Prostate gland (tissue), 2 donors: Measurements from ENCODE around the gene MSANTD3.
"Not testable (repeated sequence)": the region's sequence is repeated elsewhere in the genome, so short reads cannot be mapped to it uniquely, and the experiment has no call there.

Experiments used
- POLR2A ChIP-seq: fragments of 450-650 bp; IDR thresholded peaks from one replicate; pipeline ENCODE4 v1.6.1; 2016; ENCODE audit warnings: antibody characterized with exemption, mild to moderate bottlenecking
- TF ChIP-seq, protein P1 (sequence below), 4 experiments: fragments of 200-600 bp in 2 of 4; fragments of 450-650 bp in 2 of 4; sonication (generic) in 2 of 4; IDR thresholded peaks; 1 replicate in 3 of 4; 2 replicates in 1 of 4; pipeline ENCODE4 v1.5.1; 2016 to 2019; ENCODE audit warnings: antibody characterized with exemption in 4 of 4, mild to moderate bottlenecking in 2 of 4, moderate library complexity in 2 of 4

DNA sequence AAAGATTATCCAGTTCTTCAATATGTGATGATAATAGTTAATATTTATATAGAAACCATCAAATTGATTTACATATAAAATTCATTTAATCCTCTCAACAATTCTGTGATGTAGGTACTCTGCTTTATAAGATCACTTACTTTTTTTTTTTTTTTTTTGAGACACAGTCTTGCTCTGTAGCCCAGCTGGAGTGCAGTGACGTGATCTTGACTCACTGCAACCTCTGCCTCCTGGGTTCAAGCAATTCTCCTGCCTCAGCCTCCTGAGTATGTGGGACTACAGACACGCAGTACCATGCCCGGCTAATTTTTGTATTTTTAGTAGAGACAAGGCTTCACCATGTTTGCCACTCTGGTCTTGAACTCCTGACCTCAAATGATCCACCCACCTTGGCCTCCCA lies 5.8 kb upstream of the MSANTD3 start:
- TF ChIP-seq POLR2A: not testable (repeated sequence)
- TF ChIP-seq, protein P1, sequence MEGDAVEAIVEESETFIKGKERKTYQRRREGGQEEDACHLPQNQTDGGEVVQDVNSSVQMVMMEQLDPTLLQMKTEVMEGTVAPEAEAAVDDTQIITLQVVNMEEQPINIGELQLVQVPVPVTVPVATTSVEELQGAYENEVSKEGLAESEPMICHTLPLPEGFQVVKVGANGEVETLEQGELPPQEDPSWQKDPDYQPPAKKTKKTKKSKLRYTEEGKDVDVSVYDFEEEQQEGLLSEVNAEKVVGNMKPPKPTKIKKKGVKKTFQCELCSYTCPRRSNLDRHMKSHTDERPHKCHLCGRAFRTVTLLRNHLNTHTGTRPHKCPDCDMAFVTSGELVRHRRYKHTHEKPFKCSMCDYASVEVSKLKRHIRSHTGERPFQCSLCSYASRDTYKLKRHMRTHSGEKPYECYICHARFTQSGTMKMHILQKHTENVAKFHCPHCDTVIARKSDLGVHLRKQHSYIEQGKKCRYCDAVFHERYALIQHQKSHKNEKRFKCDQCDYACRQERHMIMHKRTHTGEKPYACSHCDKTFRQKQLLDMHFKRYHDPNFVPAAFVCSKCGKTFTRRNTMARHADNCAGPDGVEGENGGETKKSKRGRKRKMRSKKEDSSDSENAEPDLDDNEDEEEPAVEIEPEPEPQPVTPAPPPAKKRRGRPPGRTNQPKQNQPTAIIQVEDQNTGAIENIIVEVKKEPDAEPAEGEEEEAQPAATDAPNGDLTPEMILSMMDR (IDR thresholded peaks at IDR 0.05): not testable (repeated sequence)
